Epithelial cell of prostate (primary cell): ENCODE data around the gene CFTR.

Source experiments
- DNase-seq: peaks from one replicate; pipeline ENCODE4 v3.0.0-alpha.2; 2011; ENCODE audit warnings: low read depth, low spot score
- H3K27ac ChIP-seq: fragments of 450-650 bp; 2 replicates; pipeline ENCODE4 v1.5.1; 2017; ENCODE audit warnings: mild to moderate bottlenecking

CFTR gene

GRCh38 chr7:117572856-117573620 lies 93.2 kb downstream of the CFTR start:
- DNase-seq, result no peak
- H3K27ac ChIP-seq, result no peak overlapping the region

- DNase-seq, result no peak
- no peak overlapping the region for H3K27ac ChIP-seq
Measured at GRCh38 chr7:117581424-117581823, 101.6 kb downstream of the CFTR start.

GRCh38 chr7:117582219-117582704 lies 102.4 kb downstream of the CFTR start:
- H3K27ac ChIP-seq, result no peak overlapping the region
- DNase-seq, result no peak

- DNase-seq, result no peak
- no peak overlapping the region for H3K27ac ChIP-seq
Measured at GRCh38 chr7:117587931-117588330, 108.1 kb downstream of the CFTR start.

- H3K27ac ChIP-seq, result no peak overlapping the region
- DNase-seq, result no peak
Measured at GRCh38 chr7:117588352-117588794, 108.5 kb downstream of the CFTR start.

- DNase-seq, result no peak
Measured at GRCh38 chr7:117590191-117590590, 110.4 kb downstream of the CFTR start.

GRCh38 chr7:117592011-117592635 lies 112.3 kb downstream of the CFTR start:
- no peak for DNase-seq
- no peak overlapping the region for H3K27ac ChIP-seq

More at GRCh38 chr7:117590191-117590590, 110.4 kb downstream of the CFTR start:
- H3K27ac ChIP-seq, result no peak overlapping the region

- DNase-seq, result no peak
Measured at GRCh38 chr7:117596134-117596533, 116.3 kb downstream of the CFTR start.

GRCh38 chr7:117597755-117598154 lies 117.9 kb downstream of the CFTR start:
- H3K27ac ChIP-seq, result no peak overlapping the region
- DNase-seq, result no peak

More at GRCh38 chr7:117596134-117596533, 116.3 kb downstream of the CFTR start:
- no peak overlapping the region for H3K27ac ChIP-seq

- H3K27ac ChIP-seq, result no peak overlapping the region
- DNase-seq, result no peak
Measured at GRCh38 chr7:117600911-117601310, 121.1 kb downstream of the CFTR start.

- DNase-seq, result no peak
- H3K27ac ChIP-seq, result no peak overlapping the region
Measured at GRCh38 chr7:117603627-117604026, 123.8 kb downstream of the CFTR start.

- DNase-seq, result no peak
Measured at GRCh38 chr7:117605712-117606111, 125.9 kb downstream of the CFTR start.

GRCh38 chr7:117606132-117606531 lies 126.3 kb downstream of the CFTR start:
- no peak for DNase-seq
- no peak overlapping the region for H3K27ac ChIP-seq

More at GRCh38 chr7:117605712-117606111, 125.9 kb downstream of the CFTR start:
- no peak overlapping the region for H3K27ac ChIP-seq

- no peak for DNase-seq
- no peak overlapping the region for H3K27ac ChIP-seq
Measured at GRCh38 chr7:117610396-117610795, 130.6 kb downstream of the CFTR start.

GRCh38 chr7:117612637-117613036 lies 132.8 kb downstream of the CFTR start:
- H3K27ac ChIP-seq, result no peak overlapping the region
- DNase-seq, result peak; percentile 1

- no peak for DNase-seq
- H3K27ac ChIP-seq, result no peak overlapping the region
Measured at GRCh38 chr7:117616694-117617093, 136.9 kb downstream of the CFTR start.

GRCh38 chr7:117619681-117620080 lies 139.9 kb downstream of the CFTR start:
- H3K27ac ChIP-seq, result no peak overlapping the region
- no peak for DNase-seq

GRCh38 chr7:117621075-117621618 lies 141.3 kb downstream of the CFTR start:
- H3K27ac ChIP-seq, result no peak overlapping the region
- peak; percentile 26 for DNase-seq

GRCh38 chr7:117623606-117624005 lies 143.8 kb downstream of the CFTR start:
- DNase-seq, result no peak
- H3K27ac ChIP-seq, result no peak overlapping the region

- H3K27ac ChIP-seq, result no peak overlapping the region
- no peak for DNase-seq
Measured at GRCh38 chr7:117630501-117630900, 150.7 kb downstream of the CFTR start.

GRCh38 chr7:117630907-117631564 lies 151.2 kb downstream of the CFTR start:
- no peak for DNase-seq
- H3K27ac ChIP-seq, result no peak overlapping the region
